Glomerular visceral epithelial cell (primary cell): ENCODE data around the gene CPXM1.
"Not testable (repeated sequence)": the region's sequence is repeated elsewhere in the genome, so short reads cannot be mapped to it uniquely, and the experiment has no call there.

Experiments
- DNase-seq: peaks from one replicate; pipeline ENCODE4 v3.0.0-alpha.2; 2016; ENCODE audit errors: extremely low spot score

Gene CPXM1

GRCh38 chr20:2799688-2800520 is 523 bp downstream of the CPXM1 start:
- DNase-seq = no peak

GRCh38 chr20:2799271-2799670 is 1.2 kb downstream of the CPXM1 start:
- DNase-seq = no peak

DNA sequence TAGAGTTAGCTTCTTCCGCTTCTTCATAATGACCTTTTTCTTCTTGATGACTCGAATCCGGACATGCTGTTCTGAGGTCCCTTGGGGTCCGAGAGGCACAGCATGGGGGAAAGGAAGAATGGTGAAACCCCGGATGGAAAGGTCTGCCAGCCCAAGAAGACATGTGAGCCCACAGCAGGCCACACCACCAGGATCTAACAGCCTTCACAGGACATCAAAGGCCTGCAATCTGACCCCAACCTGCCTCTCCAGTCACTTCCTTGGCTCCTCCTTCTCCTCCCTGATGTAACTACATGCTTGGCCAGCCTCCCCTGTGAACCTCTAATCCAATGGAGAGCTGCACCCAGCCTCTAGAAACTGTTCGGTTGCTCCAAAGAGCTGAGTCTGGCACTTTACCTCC is 1.6 kb downstream of the CPXM1 start:
- no peak for DNase-seq

- no peak for DNase-seq
Observed at GRCh38 chr20:2798095-2798805, 2.2 kb downstream of the CPXM1 start.

GRCh38 chr20:2797136-2797983 is 3.1 kb downstream of the CPXM1 start:
- no peak for DNase-seq

DNA sequence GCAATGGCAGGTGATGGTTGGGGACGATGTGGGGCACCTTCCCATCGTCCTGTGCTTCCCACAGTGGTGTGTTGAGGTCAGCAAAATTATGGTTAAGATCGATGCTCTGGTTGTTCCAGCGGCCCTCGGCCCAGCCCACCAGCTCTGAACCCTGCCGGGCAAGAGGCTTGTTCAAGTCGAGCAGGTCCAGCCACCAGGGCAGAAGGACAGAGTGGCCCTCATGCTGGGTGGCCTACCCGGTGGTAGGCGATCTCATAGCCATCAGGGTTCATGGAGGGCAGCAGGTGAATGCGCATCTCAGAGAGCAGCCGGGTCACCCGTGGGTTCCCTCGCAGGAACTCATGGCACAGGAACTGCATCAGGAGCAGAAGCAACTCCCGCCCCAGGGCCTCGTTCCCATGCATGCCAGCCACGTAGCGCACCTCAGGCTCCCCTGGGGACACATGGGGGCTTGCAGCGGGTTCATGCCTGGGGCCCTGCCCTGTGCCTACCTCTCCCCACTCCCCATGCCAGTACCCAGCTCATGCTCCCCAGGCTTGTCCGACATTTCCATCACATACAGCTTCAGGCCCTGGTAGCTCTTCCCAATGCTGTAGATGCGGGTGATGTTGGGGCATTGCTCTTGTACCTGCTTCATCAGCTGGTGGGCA is 4.3 kb downstream of the CPXM1 start:
- no peak for DNase-seq

GRCh38 chr20:2795451-2795850 is 5.0 kb downstream of the CPXM1 start:
- no peak for DNase-seq

DNA sequence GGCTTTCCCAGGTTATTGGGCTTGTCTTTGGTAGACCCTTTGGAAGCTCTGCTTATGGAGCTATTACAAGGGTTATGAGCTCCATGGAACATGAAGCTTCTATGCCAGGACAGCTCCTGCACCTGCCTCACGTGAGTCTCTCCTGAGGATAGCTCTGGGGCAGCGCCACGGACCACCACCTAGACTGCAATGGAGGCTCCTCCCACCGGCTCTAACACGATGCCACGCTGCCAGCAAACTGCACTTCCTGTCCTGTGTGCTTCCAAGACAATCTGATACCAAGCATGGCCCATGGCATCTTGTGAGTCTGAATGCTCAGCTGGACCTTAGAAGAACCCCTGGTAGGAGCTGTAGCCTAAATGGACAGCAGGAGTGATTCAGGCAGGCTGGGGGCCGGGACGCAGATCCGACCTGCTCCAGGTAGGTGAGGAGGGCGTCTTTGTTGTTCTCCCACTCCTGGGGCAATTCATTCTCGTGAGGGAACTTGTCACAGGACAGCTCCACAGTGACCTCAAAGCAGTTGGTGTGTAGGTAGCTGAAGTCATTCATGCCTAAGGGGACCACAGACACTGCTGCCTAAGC is 5.5 kb downstream of the CPXM1 start:
- DNase-seq = no peak

GRCh38 chr20:2794202-2794748 is 6.2 kb downstream of the CPXM1 start:
- DNase-seq = no peak

DNA sequence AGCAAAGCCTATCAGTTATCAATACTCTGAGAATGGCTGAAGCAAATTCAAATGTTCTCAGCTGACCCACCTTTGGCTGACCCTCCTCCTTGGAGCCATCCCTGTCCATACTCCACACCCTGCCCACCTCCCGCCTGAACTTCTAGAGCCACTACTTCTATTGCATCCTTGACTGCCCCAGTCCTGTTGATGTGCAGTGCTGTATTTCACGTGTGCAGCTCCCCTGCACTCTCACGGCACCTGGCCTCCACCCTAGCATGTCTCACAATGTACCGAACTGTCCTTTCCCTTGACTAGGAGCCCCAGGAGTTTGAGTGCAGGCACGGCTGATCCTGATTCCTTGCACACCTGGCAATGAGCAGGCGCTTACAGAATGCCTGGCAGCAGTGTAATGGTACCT is 7.0 kb downstream of the CPXM1 start:
- no peak for DNase-seq

GRCh38 chr20:2783908-2784566 is 16.4 kb downstream of the CPXM1 start:
- DNase-seq = no peak

DNA sequence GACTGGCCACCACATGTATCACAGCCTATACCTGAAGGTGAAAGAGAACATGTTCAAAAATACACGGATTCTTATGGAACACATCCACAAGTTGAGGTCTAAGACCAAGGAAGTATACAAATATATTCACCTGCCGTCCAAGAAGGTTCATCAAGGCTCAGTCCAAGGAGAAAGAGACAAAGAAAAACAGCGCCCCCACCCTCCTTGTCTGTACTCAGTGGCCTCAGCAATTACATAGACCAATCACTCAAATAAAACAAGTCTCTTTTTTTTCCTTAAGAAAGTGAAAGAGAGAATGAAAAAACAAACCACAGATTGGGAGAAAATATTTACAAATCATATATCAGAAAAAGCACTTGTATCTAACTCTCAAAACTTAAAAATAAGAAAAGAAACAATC is 19.5 kb downstream of the CPXM1 start:
- DNase-seq = no peak

- DNase-seq = no peak
Observed at GRCh38 chr20:2778602-2779321, 21.7 kb downstream of the CPXM1 start.

DNA sequence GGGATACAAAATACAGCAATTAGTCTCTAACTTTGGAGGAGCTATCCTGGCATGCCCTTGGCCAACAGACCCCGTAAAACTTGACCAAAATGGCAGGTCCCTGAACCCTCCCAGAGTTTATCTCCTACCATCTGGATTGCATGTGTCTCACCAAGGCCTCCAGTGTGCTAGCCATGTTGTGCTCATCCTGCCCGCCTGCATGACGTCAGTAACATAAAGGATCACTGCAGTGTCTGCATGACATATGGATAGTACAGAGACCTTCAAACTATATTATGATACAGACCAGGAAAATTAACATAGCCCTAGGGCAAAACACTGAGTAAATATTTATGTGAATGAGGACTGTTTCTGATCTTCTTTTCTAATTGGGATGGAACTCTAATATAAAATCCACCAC is 25.3 kb downstream of the CPXM1 start:
- no peak for DNase-seq

DNA sequence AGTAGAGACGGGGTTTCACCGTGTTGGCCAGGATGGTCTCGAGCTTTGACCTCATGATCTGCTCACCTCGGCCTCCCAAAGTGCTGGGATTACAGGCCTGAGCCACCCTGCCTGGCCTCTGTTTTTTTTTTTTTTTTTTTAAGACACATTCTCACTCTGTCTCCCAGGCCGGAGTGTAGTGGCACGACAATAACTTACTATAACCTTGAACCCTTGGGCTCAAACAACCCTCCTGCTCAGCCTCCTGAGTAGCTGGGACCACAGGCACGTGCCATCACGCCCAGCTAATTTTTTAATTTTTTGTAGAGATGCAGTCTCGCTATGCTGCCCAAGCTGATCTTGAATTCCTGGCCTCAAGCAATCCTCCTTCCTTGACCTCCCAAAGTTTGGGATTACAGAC is 26.6 kb downstream of the CPXM1 start:
- DNase-seq = no peak

GRCh38 chr20:2771631-2772080 is 28.8 kb downstream of the CPXM1 start:
- no peak for DNase-seq

GRCh38 chr20:2770091-2770490 is 30.3 kb downstream of the CPXM1 start:
- DNase-seq = not testable (repeated sequence)

GRCh38 chr20:2768632-2769015 is 31.8 kb downstream of the CPXM1 start:
- DNase-seq = no peak

GRCh38 chr20:2767768-2768631 is 32.4 kb downstream of the CPXM1 start:
- peak; percentile 46 for DNase-seq
